HepG2 (cell line): ENCODE data around the gene TOMM7. TPM values are rescaled to one million over a fixed set of nuclear protein-coding genes. Genes with fewer than 3 reads are reported as not detected.

Source experiments
- ATRX ChIP-seq: sonication (generic); formaldehyde crosslinking; IDR thresholded peaks from 2 replicates; pipeline ENCODE4 v1.4.0; 2020; ENCODE audit warnings: missing genetic modification reagents, borderline replicate concordance
- KDM1A ChIP-seq: IDR thresholded peaks from 2 replicates; pipeline ENCODE4 v1.6.1; 2016; ENCODE audit warnings: missing compliant biosample characterization
- MIER2 ChIP-seq: IDR thresholded peaks from 2 replicates; pipeline ENCODE4 v1.6.1; 2016; ENCODE audit warnings: missing biosample characterization, missing genetic modification reagents
- NAIF1 ChIP-seq: sonication (generic); formaldehyde crosslinking; IDR thresholded peaks from 2 replicates; pipeline ENCODE4 v1.5.0; 2020; ENCODE audit warnings: mild to moderate bottlenecking, missing genetic modification reagents, borderline replicate concordance
- NKX3-1 ChIP-seq: sonication (generic); formaldehyde crosslinking; IDR thresholded peaks from 2 replicates; pipeline ENCODE4 v1.5.0; 2020; ENCODE audit warnings: missing genetic modification reagents
- RBAK ChIP-seq: sonication (generic); formaldehyde crosslinking; IDR thresholded peaks from 2 replicates; pipeline ENCODE4 v1.5.1; 2020; ENCODE audit warnings: mild to moderate bottlenecking, missing genetic modification reagents
- ZSCAN25 ChIP-seq: sonication (generic); formaldehyde crosslinking; IDR thresholded peaks from 2 replicates; pipeline ENCODE4 v1.8.0; 2022; ENCODE audit warnings: mild to moderate bottlenecking, missing genetic modification reagents
- polyA plus RNA-seq, 8 experiments: library from polyadenylated mRNA; depleted of rRNA in 3 of 8; stranded (reverse) in 7 of 8; unstranded in 1 of 8; fragments of >200 nt; fragmentation: Illumina TruSeq in 4 of 8; extraction: Trizol in 4 of 8; gene quantifications; 2 replicates each; pipeline versions ENCODE4 v1.2.1 to v1.2.3, GENCODE V29; 2011 to 2016; ENCODE audit warnings: low read depth in 4 of 8, missing spikeins in 1 of 8, mixed read lengths in 1 of 8; ENCODE audit not compliant: insufficient read depth in 1 of 8
- total RNA-seq, 5 experiments: library from RNA; depleted of rRNA; stranded (reverse); fragments of >200 nt; fragmentation: Illumina TruSeq; extraction: Trizol; gene quantifications; 2 replicates each; pipeline ENCODE4 v1.2.3, GENCODE V29; 2016; ENCODE audit warnings: low read depth in 1 of 5
- TF ChIP-seq, protein P1 (sequence below), 2 experiments: fragments of 450-650 bp in 1 of 2; sonication (generic) in 1 of 2; formaldehyde crosslinking in 1 of 2; IDR thresholded peaks; 2 replicates each; pipeline versions ENCODE4 v1.6.1 to v1.8.0; 2016 to 2022; ENCODE audit warnings: antibody characterized with exemption in 1 of 2, mild to moderate bottlenecking in 1 of 2, missing genetic modification reagents in 1 of 2
- TF ChIP-seq, protein P2 (sequence below): sonication (generic); formaldehyde crosslinking; conservative IDR thresholded peaks from 2 replicates; pipeline ENCODE4 v1.4.0; 2020; ENCODE audit warnings: missing genetic modification reagents
- TF ChIP-seq, protein P3 (sequence below): sonication (generic); formaldehyde crosslinking; IDR thresholded peaks from 2 replicates; pipeline ENCODE4 v1.5.0; 2020; ENCODE audit warnings: missing genetic modification reagents
- TF ChIP-seq, protein P4 (sequence below): sonication (generic); formaldehyde crosslinking; IDR thresholded peaks from 2 replicates; pipeline ENCODE4 v1.5.0; 2020; ENCODE audit warnings: missing genetic modification reagents, mild to moderate bottlenecking, borderline replicate concordance
- TF ChIP-seq, protein P5 (sequence below): sonication (generic); formaldehyde crosslinking; IDR thresholded peaks from 2 replicates; pipeline ENCODE4 v1.4.0; 2020; ENCODE audit warnings: missing genetic modification reagents

Gene TOMM7
- total and polyA plus RNA-seq, 2 of the 13 experiments (the other 11 are each of a cell fraction or from before 2014, with no cell fraction given), result 251 to 369 TPM

DNA sequence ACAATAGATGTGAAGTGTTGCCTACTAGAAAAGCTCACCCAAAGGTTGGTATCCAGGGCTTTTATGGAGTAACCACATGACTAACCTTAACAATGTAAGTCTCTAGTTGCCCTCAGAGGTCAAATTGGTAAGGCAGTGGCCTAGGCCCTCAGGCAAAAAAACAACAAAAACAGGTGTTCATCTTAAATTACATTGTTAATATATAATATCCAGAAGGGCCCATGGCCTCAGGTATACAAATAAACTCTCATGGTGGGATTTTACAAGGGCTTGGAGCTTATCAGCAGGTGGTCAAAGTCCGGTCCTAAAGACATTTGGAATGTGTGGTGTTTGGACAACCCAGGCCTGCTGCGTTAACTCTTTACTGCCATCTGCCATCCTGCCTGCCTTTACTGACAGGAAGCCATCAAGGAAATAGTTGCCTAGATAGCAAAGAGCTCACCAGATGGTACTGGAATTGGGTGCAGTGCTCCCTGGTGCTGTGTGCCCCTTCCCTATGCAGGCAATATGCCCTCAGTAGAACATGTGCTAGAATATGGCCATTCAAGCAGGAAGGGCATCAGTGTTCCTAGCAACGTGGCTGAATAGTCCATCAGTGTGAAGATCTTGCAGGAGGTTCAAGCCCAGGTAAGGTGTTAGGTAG is 36.2 kb downstream of the TOMM7 start (continued):
- TF ChIP-seq, protein P1, sequence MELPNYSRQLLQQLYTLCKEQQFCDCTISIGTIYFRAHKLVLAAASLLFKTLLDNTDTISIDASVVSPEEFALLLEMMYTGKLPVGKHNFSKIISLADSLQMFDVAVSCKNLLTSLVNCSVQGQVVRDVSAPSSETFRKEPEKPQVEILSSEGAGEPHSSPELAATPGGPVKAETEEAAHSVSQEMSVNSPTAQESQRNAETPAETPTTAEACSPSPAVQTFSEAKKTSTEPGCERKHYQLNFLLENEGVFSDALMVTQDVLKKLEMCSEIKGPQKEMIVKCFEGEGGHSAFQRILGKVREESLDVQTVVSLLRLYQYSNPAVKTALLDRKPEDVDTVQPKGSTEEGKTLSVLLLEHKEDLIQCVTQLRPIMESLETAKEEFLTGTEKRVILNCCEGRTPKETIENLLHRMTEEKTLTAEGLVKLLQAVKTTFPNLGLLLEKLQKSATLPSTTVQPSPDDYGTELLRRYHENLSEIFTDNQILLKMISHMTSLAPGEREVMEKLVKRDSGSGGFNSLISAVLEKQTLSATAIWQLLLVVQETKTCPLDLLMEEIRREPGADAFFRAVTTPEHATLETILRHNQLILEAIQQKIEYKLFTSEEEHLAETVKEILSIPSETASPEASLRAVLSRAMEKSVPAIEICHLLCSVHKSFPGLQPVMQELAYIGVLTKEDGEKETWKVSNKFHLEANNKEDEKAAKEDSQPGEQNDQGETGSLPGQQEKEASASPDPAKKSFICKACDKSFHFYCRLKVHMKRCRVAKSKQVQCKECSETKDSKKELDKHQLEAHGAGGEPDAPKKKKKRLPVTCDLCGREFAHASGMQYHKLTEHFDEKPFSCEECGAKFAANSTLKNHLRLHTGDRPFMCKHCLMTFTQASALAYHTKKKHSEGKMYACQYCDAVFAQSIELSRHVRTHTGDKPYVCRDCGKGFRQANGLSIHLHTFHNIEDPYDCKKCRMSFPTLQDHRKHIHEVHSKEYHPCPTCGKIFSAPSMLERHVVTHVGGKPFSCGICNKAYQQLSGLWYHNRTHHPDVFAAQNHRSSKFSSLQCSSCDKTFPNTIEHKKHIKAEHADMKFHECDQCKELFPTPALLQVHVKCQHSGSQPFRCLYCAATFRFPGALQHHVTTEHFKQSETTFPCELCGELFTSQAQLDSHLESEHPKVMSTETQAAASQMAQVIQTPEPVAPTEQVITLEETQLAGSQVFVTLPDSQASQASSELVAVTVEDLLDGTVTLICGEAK (IDR thresholded peaks at IDR 0.05), result no peak
- TF ChIP-seq, protein P1 (CRISPR knock-in tag; IDR thresholded peaks at IDR 0.05), result peak; percentile 36; the same call in 1 of the 2 replicates
- TF ChIP-seq, protein P2, sequence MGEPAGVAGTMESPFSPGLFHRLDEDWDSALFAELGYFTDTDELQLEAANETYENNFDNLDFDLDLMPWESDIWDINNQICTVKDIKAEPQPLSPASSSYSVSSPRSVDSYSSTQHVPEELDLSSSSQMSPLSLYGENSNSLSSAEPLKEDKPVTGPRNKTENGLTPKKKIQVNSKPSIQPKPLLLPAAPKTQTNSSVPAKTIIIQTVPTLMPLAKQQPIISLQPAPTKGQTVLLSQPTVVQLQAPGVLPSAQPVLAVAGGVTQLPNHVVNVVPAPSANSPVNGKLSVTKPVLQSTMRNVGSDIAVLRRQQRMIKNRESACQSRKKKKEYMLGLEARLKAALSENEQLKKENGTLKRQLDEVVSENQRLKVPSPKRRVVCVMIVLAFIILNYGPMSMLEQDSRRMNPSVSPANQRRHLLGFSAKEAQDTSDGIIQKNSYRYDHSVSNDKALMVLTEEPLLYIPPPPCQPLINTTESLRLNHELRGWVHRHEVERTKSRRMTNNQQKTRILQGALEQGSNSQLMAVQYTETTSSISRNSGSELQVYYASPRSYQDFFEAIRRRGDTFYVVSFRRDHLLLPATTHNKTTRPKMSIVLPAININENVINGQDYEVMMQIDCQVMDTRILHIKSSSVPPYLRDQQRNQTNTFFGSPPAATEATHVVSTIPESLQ, result no peak
- TF ChIP-seq NAIF1 (CRISPR knock-in tag), result no peak
- TF ChIP-seq RBAK, result no peak
- TF ChIP-seq, protein P3, sequence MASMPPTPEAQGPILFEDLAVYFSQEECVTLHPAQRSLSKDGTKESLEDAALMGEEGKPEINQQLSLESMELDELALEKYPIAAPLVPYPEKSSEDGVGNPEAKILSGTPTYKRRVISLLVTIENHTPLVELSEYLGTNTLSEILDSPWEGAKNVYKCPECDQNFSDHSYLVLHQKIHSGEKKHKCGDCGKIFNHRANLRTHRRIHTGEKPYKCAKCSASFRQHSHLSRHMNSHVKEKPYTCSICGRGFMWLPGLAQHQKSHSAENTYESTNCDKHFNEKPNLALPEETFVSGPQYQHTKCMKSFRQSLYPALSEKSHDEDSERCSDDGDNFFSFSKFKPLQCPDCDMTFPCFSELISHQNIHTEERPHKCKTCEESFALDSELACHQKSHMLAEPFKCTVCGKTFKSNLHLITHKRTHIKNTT (CRISPR knock-in tag), result no peak
- 0 out of 2 replicates have a peak, but pooled peaks have one; percentile 43 for TF ChIP-seq MIER2 (CRISPR knock-in tag)
- TF ChIP-seq, protein P4, sequence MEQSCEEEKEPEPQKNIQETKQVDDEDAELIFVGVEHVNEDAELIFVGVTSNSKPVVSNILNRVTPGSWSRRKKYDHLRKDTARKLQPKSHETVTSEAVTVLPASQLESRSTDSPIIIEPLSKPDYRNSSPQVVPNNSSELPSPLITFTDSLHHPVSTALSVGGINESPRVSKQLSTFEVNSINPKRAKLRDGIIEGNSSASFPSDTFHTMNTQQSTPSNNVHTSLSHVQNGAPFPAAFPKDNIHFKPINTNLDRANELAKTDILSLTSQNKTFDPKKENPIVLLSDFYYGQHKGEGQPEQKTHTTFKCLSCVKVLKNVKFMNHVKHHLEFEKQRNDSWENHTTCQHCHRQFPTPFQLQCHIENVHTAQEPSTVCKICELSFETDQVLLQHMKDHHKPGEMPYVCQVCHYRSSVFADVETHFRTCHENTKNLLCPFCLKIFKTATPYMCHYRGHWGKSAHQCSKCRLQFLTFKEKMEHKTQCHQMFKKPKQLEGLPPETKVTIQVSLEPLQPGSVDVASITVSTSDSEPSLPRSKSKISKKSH (CRISPR knock-in tag), result no peak
- no peak for TF ChIP-seq ZSCAN25
- TF ChIP-seq KDM1A, result peak; percentile 46; the same call in 1 of the 2 replicates
- TF ChIP-seq NKX3-1, result no peak
- TF ChIP-seq, protein P5, sequence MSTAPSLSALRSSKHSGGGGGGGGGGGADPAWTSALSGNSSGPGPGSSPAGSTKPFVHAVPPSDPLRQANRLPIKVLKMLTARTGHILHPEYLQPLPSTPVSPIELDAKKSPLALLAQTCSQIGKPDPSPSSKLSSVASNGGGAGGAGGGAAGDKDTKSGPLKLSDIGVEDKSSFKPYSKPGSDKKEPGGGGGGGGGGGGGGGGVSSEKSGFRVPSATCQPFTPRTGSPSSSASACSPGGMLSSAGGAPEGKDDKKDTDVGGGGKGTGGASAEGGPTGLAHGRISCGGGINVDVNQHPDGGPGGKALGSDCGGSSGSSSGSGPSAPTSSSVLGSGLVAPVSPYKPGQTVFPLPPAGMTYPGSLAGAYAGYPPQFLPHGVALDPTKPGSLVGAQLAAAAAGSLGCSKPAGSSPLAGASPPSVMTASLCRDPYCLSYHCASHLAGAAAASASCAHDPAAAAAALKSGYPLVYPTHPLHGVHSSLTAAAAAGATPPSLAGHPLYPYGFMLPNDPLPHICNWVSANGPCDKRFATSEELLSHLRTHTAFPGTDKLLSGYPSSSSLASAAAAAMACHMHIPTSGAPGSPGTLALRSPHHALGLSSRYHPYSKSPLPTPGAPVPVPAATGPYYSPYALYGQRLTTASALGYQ (CRISPR knock-in tag), result peak; percentile 88
- no peak for TF ChIP-seq ATRX (CRISPR knock-in tag)
